Activated CD8-positive, alpha-beta memory T cell treated with anti-CD3 and anti-CD28 coated beads for 36 hours (primary cell): Measurements from ENCODE around the gene ATF7IP. TPM values are rescaled to one million over a fixed set of nuclear protein-coding genes. Genes with fewer than 3 reads are reported as not detected.

ENCODE experiments used
- CTCF ChIA-PET: fragments of 350-600 bp; sonication (Branson Sonifier 250); formaldehyde crosslinking; loops from one replicate; lab custom pipeline; 2021; ENCODE audit warnings: antibody characterized with exemption; lab: Charles Lee
- POLR2A ChIA-PET: fragments of 350-600 bp; sonication (Branson Sonifier 250); formaldehyde crosslinking; loops from one replicate; lab custom pipeline; 2021; ENCODE audit warnings: antibody characterized with exemption; lab: Charles Lee
- total RNA-seq, 2 experiments: library from RNA; stranded (reverse); gene quantifications; one replicate each; pipeline ENCODE4 v1.2.3, GENCODE V29; 2021

The ATF7IP gene
- total RNA-seq, 2 experiments from 2014 or later, result 68.0 to 75.8 TPM

DNA sequence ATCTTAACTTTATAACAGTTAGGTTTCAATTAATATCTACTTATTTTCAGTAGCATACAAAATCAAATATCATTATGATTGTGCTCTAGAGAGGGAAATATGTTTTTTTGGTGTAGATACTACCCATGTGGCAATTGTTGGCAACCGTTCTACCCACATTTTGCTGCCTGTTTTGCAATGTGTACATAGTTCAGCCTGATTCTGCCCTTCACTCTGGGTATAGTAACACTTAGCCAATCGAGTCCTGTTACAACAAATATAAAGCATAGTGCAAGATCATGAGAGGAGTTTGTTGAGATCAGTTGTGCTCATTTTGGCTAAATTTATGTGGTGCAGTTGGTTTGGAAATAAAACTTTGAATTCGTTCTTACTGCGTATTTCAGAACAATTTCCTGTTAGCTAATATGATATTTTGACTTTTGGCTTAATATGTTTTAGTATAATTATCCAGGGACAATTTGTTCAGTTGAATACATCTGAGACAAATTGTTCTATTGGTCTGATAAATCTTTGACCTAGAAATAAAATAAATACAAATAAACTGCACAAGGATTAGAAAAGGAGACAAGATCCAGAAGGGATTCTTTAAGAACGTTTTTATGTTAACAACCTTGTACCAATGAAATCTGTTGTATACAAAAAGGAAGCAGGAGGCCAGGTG lies 76.9 kb downstream of the ATF7IP start:
- ChIA-PET CTCF (no interaction called here), POLR2A (no interaction called here)

GRCh38 chr12:14443531-14443930 lies 78.0 kb downstream of the ATF7IP start:
- ChIA-PET CTCF (no interaction called here), POLR2A (no interaction called here)

- POLR2A ChIA-PET, result no interaction called here
- CTCF ChIA-PET, result no interaction called here
Observed at GRCh38 chr12:14450479-14450878, 85.0 kb downstream of the ATF7IP start.

- ChIA-PET POLR2A (no interaction called here), CTCF (interaction anchor here (1.1 to 1.6 kb wide), 3 partner anchors 50 to 195 kb away, joined by 3 to 5 read pairs (median 4); no protein-coding TSS in a partner anchor)
Observed at GRCh38 chr12:14452336-14452735, 86.9 kb downstream of the ATF7IP start.

DNA sequence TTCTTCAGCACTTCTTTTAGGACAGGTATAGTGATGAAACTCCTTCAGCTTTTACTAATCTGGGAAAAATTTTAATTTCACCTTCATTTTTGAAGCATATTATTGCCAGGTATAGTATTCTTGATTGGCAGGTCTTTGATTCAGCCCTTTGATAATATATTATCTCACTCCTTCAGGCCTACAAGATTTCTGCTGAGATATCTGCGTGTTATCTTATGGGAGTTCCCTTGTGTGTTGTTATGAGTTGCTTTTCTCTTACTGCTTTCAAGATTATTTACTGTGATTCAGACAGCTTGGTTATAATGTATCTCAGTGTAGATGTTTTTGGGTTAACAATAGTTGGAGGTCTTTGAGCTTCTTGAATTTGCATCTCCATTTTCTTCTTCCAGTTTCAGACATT lies 87.4 kb downstream of the ATF7IP start:
- ChIA-PET CTCF (interaction anchor here (0.7 to 1.6 kb wide), 7 partner anchors 12 to 195 kb away, joined by 3 to 6 read pairs (median 5); no protein-coding TSS in a partner anchor), POLR2A (no interaction called here)

- ChIA-PET POLR2A (no interaction called here), CTCF (interaction anchor here (0.7 to 3.2 kb wide), 14 partner anchors 9 to 213 kb away, joined by 3 to 13 read pairs (median 3); partner anchors contain the start of gene ATF7IP)
Observed at GRCh38 chr12:14454098-14454907, 88.8 kb downstream of the ATF7IP start.

- ChIA-PET POLR2A (no interaction called here), CTCF (no interaction called here)
Observed at GRCh38 chr12:14460212-14460841, 94.8 kb downstream of the ATF7IP start.

GRCh38 chr12:14471497-14471896 lies 106.0 kb downstream of the ATF7IP start:
- POLR2A ChIA-PET, result no interaction called here
- CTCF ChIA-PET, result no interaction called here

DNA sequence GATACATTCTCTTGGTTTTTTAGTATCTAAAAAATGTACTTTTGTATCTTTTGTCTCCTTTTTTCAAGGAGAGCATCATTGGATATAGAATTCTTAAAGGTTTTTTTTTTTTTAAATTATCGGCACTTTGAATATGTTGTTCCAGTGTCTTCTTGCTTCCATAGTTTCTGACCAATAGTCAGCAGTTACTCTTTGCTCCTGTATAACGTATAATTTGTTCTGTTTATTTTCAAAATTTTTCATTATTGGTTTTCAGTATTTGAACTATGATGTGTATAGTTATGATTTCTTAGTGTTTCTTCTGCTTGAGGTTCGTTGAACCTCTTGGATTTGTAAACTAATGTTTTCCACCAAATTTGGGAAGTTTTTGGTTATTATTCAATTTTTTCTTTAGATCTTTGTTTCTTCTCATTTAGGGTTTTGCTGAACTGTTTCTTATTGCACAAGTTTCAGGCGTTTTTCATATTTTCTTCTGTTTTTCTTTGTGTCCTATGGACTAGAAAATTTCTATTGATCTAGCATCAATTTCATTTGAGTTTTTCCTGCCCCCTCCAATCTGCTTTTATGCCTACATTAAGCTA lies 108.3 kb downstream of the ATF7IP start:
- CTCF ChIA-PET, result interaction anchor here (0.7 to 1.2 kb wide), 2 partner anchors 9 to 707 kb away, joined by 3 read pairs; no protein-coding TSS in a partner anchor
- POLR2A ChIA-PET, result no interaction called here

DNA sequence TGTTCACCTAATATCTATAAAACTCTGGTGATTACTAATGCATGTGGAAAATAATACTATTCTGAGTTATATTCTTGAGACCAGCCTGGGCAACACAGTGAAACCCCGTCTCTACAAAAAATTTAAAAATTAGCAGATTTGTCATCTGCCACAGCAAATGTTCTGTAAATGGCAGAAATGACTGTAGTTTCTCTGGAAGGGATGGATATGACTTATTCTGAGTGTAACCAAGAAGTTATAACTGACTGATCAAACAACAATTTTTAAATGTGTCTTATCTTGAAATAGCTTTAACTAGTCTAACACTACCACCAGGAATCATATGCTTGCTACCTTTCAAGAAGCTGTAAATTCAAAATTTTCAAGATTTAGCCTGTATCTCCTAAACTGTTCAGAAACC lies 113.5 kb downstream of the ATF7IP start:
- POLR2A ChIA-PET, result no interaction called here
- CTCF ChIA-PET, result no interaction called here

DNA sequence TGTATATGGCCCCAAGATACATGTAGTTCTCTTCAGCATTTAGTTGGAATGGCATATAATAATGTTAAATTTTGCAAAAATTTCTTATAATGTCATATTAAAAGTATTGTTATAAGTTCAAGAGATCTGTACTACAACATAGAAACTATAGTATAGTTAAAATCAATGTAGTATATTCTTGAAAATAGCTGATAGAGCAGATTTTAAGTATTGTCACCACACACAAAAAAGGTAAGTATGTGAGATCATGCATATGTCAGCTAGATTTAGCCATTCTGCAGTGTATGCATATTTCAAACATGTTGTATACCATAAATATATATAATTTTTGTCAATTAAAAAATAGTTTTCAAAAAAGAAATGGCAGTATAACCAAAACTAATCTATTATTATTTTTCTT lies 115.7 kb downstream of the ATF7IP start:
- CTCF ChIA-PET, result no interaction called here
- POLR2A ChIA-PET, result no interaction called here

DNA sequence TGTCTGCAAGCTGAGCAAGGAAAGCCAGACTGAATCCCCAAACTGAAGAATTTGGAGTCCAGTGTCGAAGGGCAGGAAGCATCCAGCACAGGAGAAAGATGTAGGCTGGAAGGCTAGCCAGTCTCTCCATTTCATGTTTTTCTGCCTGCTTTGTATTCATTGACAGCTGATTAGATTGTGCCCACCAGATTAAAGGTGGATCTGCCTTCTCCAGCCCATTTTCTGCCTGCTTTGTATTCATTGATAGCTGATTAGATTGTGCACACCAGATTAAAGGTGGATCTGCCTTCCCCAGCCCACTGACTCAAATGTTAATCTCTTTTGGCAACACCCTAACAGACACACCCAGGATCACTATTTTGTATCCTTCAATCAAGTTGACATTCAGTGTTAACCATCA lies 116.9 kb downstream of the ATF7IP start:
- CTCF ChIA-PET, result no interaction called here

GRCh38 chr12:14482886-14483285 lies 117.4 kb downstream of the ATF7IP start:
- CTCF ChIA-PET, result no interaction called here

More for the DNA sequence above, 116.9 kb downstream of the ATF7IP start:
- POLR2A ChIA-PET, result no interaction called here

DNA sequence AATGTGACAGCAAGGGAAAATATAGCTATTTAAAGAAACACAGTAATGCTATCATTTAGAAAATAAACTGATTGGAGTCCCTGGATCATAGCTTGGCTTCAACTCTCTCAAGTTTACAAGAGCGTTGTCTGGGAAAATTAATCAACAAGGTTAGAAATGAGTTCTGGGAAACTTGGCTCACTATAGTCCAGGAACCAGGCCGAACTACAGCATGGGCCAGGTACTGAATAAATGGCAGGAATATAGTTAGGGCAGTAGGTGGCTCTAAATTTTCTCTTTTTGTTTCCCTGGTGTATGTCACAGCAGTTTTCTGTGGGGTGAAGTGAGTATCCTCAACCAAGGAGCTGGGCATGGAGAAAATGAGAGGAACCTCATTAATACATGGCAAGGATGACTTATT lies 129.8 kb downstream of the ATF7IP start:
- CTCF ChIA-PET, result no interaction called here
- POLR2A ChIA-PET, result no interaction called here

More at GRCh38 chr12:14482886-14483285, 117.4 kb downstream of the ATF7IP start:
- POLR2A ChIA-PET, result no interaction called here

DNA sequence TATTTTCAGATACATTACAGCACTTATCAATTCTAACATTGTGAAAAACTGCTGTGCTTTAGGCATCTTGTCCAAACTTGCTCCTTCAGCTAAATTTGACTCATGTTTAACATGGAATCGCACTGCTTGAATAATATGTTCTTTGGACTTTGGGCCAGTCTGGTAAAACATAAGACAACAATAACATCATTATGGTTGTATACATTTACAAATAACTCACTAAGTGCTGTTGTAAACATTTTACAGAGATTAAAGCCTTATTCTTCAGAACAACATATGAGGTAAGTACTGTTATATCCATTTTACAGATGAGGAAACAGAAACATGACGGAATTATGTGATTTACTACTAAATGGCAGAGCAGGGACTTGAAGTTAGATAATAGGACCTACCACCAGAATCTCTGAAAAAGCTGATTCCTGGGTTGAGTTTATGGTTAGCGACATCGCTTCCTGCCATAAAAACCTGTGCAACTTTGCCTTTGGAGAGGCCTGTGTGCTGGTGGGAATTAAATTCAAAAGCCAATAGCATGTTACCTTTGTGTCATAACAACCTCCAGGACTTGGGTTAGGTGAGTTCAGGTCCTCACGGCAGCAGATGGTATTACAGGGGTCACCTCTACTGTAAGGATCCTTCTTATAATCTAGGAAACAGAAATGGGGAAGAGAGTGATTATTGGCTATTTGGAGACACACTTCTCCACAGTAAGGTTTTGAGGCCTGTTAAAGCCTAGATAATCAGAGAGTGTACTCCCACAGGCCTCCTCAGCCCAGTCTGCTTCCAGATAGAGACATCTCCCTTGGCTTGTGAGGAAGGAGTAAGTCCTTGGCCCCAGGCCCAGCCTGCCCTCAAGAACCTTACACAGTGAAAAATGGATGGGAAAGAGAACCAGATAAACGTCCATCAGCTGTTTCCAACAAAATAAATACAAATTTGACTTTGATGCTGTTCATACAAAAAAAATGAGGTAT lies 140.4 kb downstream of the ATF7IP start:
- ChIA-PET CTCF (no interaction called here), POLR2A (no interaction called here)

DNA sequence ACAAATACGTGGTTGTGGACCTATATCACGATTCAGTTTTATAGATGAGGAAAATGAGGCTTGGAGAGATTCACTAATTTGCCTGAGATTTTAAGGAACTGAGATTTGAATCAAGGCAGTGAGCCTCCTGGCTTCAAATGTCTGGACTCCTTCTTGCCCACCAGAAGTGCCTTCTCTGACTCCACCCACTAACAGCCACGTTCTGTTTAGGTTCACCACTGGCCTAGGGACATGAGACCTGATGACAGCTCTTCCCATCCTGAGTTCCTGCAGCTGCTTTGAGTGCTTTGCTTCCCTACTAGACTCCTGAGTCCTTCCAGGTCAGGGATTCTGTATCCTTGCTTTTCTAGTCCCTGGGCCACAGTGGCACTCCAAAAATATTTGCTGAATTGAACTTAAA lies 145.1 kb downstream of the ATF7IP start:
- POLR2A ChIA-PET, result interaction anchor here (0.6 kb wide), 1 partner anchor 442 kb away, joined by 6 read pairs; no protein-coding TSS in a partner anchor
- CTCF ChIA-PET, result interaction anchor here (1.0 kb wide), 1 partner anchor 272 kb away, joined by 3 read pairs; no protein-coding TSS in a partner anchor

GRCh38 chr12:14514154-14514842 lies 148.8 kb downstream of the ATF7IP start:
- ChIA-PET POLR2A (no interaction called here), CTCF (interaction anchor here (1.2 kb wide), 1 partner anchor 276 kb away, joined by 3 read pairs; no protein-coding TSS in a partner anchor)

- POLR2A ChIA-PET, result no interaction called here
- CTCF ChIA-PET, result interaction anchor here (0.7 to 1.2 kb wide), 2 partner anchors 277 to 1397 kb away, joined by 3 read pairs; no protein-coding TSS in a partner anchor
Observed at GRCh38 chr12:14514946-14515345, 149.5 kb downstream of the ATF7IP start.
